SIG-M5 (cell line): ENCODE results near the gene TMEM143.
A peak's percentile ranks its signal among the peaks of the same experiment; 100 is the strongest.
"Not testable (repeated sequence)": the region's sequence is repeated elsewhere in the genome, so short reads cannot be mapped to it uniquely, and the experiment has no call there.

Experiments used
- DNase-seq: peaks from one replicate; lab custom pipeline; 2025; lab: John Stamatoyannopoulos, UW

TMEM143 gene

DNA sequence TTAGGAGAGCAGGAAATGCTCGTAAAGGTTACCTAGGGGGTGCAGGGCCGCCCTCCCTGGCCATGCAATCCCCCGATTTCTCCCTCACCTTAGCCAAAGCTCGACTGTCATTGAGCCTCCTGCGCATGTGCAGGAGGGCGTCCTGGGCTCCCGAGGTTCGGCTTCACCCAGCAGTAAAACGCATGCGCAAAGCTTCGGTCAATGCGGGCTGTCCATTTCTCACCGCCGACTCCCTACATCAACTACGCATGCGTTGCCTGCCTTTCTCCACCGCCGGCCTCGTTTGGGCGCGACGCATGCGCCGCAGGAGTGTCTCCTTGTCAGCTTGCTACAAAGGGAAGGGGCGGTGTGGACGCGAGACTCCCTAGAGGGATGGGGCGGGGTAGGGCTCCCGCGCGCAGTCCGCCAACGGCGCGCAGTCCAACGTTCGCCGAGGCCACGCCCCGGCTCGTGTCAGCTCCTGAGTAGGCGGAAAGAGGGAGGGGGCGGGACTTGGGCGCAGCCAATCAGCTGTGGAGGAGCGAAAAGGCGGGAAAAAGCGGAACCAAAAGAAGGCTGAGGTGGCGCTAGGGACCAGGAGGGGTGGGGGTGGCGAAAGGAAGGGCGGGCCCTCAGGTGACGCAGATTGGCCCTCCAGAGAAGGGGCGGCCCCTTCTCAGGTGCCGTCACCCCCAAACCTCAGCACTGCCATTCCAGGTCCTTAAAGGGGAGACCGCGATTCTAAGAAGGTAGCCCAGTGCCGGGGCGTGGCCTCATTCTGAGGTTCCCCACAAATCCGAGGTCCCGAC is at the start of gene TMEM143, which contains the start of gene SYNGR4:
Gene TMEM143 (minus strand): TSS at position 131 of the 788 bp plus-strand sequence. CDS start 20 bp downstream, at position 111.
Gene SYNGR4 (plus strand): TSS at position 558 of the 788 bp plus-strand sequence. CDS start 1,476 bp downstream, outside the sequence.
- peak; percentile 93 for DNase-seq

DNA sequence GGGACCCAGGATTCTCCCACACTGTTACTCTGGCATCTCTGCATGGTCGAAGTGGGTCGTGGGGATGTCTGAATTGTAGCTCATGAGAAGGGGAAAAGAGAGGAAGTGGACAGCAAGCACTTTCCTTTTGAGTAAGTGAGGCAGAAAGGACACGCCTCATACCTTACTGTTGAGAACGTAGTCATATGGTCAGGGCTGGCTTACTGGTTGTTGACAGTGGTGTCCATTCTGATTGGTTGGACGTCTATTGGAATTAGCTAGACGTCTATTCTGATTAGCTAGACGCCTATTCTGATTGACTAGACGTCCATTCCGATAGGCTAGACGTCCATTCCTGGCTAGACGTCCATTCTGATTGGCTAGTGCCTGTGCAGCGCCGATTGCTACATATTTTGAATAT is 42.1 kb upstream of the TMEM143 start:
- no peak for DNase-seq

DNA sequence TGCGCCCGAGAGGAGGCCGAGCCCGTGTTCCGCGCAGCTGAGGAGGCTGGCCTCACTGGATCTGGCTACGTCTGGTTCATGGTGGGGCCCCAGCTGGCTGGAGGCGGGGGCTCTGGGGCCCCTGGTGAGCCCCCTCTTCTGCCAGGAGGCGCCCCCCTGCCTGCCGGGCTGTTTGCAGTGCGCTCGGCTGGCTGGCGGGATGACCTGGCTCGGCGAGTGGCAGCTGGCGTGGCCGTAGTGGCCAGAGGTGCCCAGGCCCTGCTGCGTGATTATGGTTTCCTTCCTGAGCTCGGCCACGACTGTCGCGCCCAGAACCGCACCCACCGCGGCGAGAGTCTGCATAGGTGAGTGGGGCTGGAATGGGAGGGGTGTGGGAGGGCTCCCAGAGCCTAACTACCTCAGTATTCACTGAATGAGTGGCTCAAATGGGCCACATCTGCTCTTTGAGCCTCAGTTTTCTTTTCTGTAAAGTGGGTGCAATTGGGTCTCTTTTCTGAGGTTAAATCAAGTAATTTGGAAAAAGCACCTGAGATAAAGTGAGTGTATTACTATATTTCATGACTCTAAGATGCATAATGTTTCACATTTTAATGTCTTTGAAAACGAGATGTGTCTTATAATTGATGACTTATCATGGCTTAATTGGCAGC is 41.4 kb upstream of the TMEM143 start:
- DNase-seq = no peak

- DNase-seq = no peak
These were observed 39.9 kb upstream of the TMEM143 start for GRCh38 chr19:48403606-48404005.

DNA sequence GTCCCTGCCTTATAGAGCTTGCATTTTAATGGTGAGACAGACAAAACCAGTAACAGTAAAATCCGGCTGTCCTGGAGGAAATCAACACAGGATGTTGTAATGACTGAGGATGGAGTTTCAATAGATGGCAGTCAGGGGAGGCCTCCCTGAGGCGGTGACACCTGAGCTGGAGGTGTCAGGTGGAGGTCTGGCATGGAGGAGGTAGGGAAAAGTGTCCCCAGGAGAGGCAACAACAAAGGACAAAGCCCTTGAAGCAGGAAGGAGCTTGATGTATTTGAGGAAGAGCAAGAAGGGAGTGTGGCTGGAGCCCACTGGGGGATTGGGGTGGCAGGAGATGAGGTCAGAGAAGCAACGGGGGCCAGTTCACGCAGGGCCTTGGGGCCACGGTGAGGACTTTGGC is 37.5 kb upstream of the TMEM143 start:
- no peak for DNase-seq

DNA sequence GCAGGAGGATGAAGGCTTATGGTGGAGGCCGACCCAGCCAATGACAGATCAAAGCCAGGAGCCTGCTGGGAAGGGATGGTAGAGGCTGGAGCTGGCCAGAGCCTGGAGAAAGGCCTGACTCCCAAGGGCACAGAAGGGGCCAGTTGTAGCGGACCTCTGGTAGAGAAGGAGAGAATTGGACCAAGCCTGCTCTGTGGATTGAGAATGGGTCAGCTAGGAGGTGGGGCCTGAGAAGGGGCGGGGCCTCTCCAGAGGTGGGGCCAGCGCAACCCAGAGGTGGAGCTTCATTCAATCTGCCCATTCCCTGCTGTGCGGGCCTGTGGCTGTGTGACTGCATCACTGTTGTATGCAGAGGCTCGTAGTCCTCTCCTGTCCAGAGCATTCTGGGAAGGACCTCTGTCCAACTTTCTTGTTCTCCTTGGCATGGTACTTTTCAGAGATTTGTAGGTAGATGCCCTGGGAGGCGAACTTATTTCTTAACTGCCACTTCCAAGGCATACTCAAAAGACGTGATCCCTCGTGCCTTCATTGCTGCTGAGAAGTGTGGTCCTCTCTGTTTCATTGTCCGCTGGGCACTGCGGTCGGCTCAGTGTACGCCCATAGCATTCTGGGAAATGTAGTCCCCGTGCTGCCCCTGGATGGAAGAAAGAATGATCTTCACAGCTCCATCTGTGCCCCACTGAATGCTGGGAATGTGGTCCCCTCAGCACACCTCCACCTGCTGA is 36.4 kb upstream of the TMEM143 start:
- no peak for DNase-seq

DNA sequence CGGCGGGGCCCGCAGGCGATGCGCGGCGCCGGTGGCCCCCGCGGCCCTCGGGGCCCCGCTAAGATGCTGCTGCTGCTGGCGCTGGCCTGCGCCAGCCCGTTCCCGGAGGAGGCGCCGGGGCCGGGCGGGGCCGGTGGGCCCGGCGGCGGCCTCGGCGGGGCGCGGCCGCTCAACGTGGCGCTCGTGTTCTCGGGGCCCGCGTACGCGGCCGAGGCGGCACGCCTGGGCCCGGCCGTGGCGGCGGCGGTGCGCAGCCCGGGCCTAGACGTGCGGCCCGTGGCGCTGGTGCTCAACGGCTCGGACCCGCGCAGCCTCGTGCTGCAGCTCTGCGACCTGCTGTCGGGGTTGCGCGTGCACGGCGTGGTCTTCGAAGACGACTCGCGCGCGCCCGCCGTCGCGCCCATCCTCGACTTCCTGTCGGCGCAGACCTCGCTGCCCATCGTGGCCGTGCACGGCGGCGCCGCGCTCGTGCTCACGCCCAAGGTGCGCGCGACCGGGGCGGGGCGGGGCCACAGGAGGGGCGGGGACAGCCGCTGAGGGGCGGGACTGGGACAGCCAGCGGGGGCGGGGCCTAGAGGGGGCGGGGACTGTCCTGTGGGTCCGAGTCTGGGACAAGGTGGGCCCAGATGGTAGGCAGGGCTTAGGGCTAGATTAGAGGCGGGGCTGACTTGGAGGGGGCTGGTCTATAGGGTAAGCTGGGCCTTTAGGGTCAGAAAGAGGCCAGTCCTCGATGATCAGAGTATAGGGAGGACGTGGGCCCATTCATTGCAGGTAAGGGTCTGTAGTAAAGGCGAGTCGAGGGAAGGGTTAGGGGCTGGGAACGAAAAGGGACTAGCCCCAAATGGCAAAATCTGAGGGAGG is 34.9 kb upstream of the TMEM143 start:
- no peak for DNase-seq

DNA sequence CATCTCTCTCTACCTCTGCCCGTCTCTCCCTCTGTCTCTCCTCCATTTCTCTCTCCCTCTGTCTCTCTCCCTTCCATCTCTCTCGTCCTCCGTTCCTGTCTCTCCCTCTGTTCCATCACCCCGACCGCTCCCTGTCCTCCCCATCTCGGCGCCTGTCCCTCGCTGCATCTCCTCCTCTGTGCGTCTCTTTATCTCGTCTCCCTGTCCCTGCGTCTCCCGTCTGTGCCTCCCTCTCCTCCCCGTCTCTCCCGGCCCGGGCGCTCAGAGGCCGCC is 34.3 kb upstream of the TMEM143 start:
- DNase-seq = no peak

- DNase-seq = no peak
These were observed 33.7 kb upstream of the TMEM143 start for GRCh38 chr19:48397263-48398101.

DNA sequence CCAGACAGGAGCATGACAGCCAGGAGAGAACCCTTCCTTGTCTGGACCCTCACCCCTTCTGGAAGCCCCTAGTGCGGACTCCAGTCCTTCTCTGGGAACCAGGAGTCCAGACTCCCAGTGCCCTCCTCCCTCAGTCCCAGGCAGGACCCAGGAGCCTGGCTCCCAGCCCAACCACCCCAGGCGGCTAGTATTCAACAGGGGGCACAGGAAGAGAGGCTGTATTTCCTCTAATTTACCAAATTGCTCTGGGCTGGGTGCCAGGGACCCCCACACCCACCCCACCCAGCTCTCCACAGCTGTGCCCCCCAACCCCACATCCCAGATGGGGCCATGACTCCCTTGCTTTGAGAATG is 33.1 kb upstream of the TMEM143 start:
- no peak for DNase-seq

DNA sequence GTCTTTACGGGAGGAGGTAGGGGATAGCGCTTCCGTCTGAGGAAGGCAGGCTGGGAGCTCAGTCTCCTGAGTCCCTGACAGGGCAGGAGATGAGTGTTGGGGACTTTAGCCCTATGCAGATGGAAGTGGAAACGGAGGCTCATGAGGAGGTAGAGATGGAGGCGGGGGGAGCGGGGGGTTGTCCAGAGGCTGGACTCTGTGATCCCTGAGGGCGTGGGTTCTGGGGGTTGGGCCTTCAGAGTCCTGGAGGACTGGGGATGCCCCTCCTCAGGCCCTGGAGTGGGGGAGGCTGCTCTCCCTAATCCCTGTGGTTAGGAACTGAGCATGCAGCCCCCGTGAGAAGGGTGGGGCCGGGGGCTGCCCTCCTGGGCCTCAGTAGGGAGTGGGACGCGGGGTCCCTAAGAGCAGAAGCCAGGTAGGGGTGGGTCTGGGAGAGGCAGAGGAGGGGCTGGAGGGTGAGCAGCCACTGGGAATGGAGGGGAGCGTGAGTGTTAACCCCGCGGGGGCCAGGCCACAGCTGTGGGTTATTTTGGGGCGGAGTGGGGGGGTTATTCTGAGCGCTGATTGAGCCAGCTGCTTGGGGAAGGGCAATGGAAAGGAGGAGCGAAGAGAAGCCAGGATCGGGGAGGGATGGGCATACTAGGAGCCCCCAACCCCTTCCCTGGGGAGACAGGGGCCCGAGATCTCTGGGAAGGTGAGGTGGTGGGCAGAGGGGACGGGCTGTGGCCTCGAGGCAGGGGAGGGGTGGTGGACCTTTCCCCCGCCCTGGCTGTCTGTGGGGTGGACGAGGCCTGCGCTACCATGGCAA is 32.5 kb upstream of the TMEM143 start:
- DNase-seq = no peak

DNA sequence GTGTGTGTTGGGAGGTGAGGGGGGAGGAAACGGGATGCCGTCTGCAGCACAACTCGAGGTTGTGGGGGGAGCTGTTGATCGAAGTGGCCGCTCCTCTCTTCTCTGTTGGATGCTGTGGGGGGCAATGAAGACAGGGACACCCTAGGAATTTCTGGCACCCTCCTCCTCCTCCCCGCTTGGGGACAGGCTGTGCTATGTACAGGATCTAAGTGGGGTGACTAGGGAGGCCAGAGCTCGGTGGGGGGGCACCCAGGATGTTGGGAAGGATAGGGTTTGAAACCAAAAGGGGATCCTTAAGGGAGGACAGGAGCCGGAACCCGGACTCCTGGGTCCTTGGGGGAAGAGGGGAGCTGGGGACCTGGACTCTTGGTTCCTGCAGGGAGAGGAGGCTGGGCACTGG is 31.8 kb upstream of the TMEM143 start:
- DNase-seq = no peak

DNA sequence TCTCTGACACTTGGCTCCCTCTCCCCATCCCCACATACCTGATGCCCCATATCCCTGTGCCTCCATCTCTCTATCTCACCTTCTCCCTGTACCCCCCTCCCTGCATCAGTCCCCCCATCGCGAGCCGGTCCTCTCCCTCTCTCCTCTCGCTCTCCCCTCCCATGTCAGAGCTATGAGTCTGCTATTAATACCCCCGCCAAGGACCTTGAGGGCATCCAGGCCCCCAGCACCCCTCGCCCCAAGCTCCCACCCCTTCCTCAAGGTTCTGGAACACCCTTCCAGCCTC is 31.4 kb upstream of the TMEM143 start:
- no peak for DNase-seq

- DNase-seq = no peak
These were observed 30.8 kb upstream of the TMEM143 start for GRCh38 chr19:48394331-48395169.

DNA sequence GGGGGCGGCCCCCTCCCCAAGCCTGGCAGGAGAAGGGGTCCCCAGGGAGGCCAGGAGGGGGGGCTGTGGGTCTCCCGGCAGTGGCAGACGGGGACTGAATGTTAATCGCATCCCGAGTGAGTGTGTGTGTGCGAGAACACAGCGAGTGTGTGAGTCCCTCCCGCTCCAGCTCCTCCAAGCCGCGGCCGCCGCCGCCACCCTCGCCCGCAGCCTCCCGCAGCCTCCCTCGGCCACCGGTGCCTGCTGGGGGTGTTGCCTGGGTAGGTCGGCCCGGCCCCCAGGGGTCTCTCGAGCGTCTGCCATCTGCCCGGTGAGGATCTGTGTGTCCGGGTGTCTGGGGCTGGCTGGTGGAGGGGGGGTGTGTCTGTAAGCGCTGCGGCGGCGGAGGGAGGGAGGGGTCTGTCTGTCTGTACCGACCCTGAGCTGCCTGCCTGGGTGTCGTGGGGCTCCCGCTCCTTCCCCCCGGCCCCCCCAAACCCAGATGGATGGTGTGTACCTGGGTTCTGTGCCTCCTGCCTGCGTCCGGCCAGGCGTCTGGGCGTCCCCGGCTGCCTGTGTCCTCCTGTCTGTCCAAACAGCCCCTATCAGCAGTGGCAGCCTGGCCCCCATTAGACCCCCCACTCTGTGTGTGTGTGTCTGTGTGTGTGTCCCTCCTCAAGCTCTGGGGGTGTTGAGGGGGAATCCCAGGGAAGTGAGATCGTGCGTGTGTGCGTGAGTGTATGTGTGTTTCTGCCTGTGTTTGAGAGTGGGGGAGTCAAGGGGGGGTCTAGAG is 30.0 kb upstream of the TMEM143 start, which contains the start of gene GRIN2D:
Gene GRIN2D (plus strand): TSS at position 110 of the 772 bp plus-strand sequence. CDS start 4,725 bp downstream, outside the sequence.
- DNase-seq = no peak

- DNase-seq = no peak
These were observed 29.3 kb upstream of the TMEM143 start for GRCh38 chr19:48392860-48393558.

DNA sequence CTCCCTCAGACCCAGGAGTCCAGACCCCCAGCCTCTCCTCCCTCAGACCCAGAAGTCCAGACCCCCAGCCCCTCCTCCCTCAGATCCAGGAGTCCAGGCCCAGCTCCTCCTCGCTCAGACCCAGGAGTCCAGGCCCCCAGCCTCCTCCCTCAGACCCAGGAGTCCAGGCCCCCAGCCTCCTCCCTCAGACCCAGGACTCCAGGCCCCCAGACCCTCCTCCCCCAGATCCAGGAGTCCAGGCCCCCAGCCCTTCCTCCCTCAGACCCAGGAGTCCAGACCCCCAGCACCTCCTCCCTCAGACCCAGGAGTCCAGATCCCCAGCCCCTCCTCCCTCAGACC is 28.2 kb upstream of the TMEM143 start:
- not testable (repeated sequence) for DNase-seq
